ENCODE results near the gene NCAPG2. TPM values are rescaled to one million over a fixed set of nuclear protein-coding genes. Genes with fewer than 3 reads are reported as not detected.

Gene NCAPG2
- total and polyA plus RNA-seq, 2 of the 13 experiments (the other 11 are each of a cell fraction or from before 2014, with no cell fraction given), result 15.1 to 30.7 TPM

- no peak overlapping the region for H3K27ac ChIP-seq (ENCODE audit: extremely low read length, insufficient read depth, low read length)
- no peak overlapping the region for H3K4me2 ChIP-seq (ENCODE audit: low read depth, low read length)
- in situ Hi-C loops (cut with HindIII; ENCODE audit: extremely low pct_ligation_motif_present, low pct_unique_long_range_greater_than_20kb) (no loop called here), intact Hi-C loops (cut with micrococcal nuclease; ENCODE audit: unreplicated experiment) (no loop called here)
- H3K9ac ChIP-seq (ENCODE audit: insufficient read depth, low read depth, low read length), result no peak overlapping the region
- TF ChIP-seq SSRP1 (CRISPR knock-in tag; IDR thresholded peaks at IDR 0.05) (no peak), MTF1 (CRISPR knock-in tag; IDR thresholded peaks at IDR 0.05) (no peak), SP1 (IDR thresholded peaks at IDR 0.05) (no peak), SP1 (CRISPR knock-in tag; IDR thresholded peaks at IDR 0.05) (no peak), NFIC (IDR thresholded peaks at IDR 0.05; ENCODE audit: low read length) (no peak), ZNF761 (CRISPR knock-in tag; conservative IDR thresholded peaks at IDR 0.05) (no peak), CEBPG (CRISPR knock-in tag; IDR thresholded peaks at IDR 0.05) (no peak), EZH2 (conservative IDR thresholded peaks at IDR 0.05; ENCODE audit: low read depth, low read length) (no peak), ZNF33B (CRISPR knock-in tag; IDR thresholded peaks at IDR 0.05) (no peak)
- DNase-seq (ENCODE audit: low spot score) (no peak), FAIRE-seq (no peak), ATAC-seq (no peak)
- H3K4me1 ChIP-seq (ENCODE audit: insufficient read depth, low read length), result no peaks in the 10 kb centered on the region
- BruUV-seq (replicated peaks), result no TSS peak
- no peaks in the 10 kb centered on the region for H3K36me3 ChIP-seq (replicated peaks in 1 of 2; ENCODE audit: control insufficient read depth in 1 of 2, insufficient read depth in 2 of 2, low read length in 2 of 2)
- H2AFZ ChIP-seq (ENCODE audit: low read length), result no peak overlapping the region
- 98% methylated on average over 2 of the region's 2 CpGs for WGBS (ENCODE audit: low lambda C conversion rate)
- no peaks in the 10 kb centered on the region for H3K9me3 ChIP-seq (ENCODE audit: low read length)
- H3K27me3 ChIP-seq (ENCODE audit: control insufficient read depth in 1 of 2, insufficient read depth in 2 of 2, low read length in 2 of 2), result no peaks in the 10 kb centered on the region
- H4K20me1 ChIP-seq (ENCODE audit: insufficient read depth, low read length), result no peaks in the 10 kb centered on the region
- ChIA-PET CTCF (ENCODE audit: low intra/inter-chr PET ratio, low total read pairs) (no interaction called here), POLR2A (no interaction called here)
- H3K4me3 ChIP-seq (replicated peaks in 1 of 3; ENCODE audit: insufficient read depth in 1 of 3, low read depth in 2 of 3, low read length in 3 of 3), result no peak overlapping the region
- no peaks in the 10 kb centered on the region for H3K79me2 ChIP-seq (ENCODE audit: insufficient read depth, low read length)
Measured at GRCh38 chr7:158616050-158616449, 88.6 kb downstream of the NCAPG2 start.

DNA sequence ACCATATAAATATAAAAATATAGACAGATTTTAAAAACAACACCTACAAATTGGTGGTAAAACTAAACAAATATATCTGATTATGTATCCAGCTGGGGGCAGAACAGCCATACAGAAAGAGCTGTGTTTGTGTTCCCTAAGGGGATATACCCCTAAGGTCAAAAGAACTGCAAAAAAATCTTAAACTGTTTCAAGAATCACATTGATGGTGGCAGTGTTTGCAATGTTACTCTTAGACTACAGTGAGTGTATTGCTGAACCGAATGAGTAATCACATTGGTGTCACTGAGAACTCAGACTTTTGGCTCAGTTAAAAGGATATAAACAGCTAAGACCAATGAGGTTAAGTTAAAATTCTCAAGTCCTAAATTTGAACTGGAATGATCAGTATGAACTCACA, 89.9 kb downstream of the NCAPG2 start:
- 88% methylated on average over 1 of the region's 1 CpG for WGBS (ENCODE audit: low lambda C conversion rate)
- no peak overlapping the region for H3K9ac ChIP-seq (ENCODE audit: insufficient read depth, low read depth, low read length)
- in situ Hi-C loops (cut with HindIII; ENCODE audit: extremely low pct_ligation_motif_present, low pct_unique_long_range_greater_than_20kb), result no loop called here
- intact Hi-C loops (cut with micrococcal nuclease; ENCODE audit: unreplicated experiment), result no loop called here
- FAIRE-seq, result no peak
- no peaks in the 10 kb centered on the region for H3K4me1 ChIP-seq (ENCODE audit: insufficient read depth, low read length)
- H3K27ac ChIP-seq (ENCODE audit: extremely low read length, insufficient read depth, low read length), result no peak overlapping the region
- no peaks in the 10 kb centered on the region for H3K36me3 ChIP-seq (replicated peaks in 1 of 2; ENCODE audit: control insufficient read depth in 1 of 2, insufficient read depth in 2 of 2, low read length in 2 of 2)
- H3K4me3 ChIP-seq (replicated peaks in 1 of 3; ENCODE audit: insufficient read depth in 1 of 3, low read depth in 2 of 3, low read length in 3 of 3), result no peak overlapping the region
- no peaks in the 10 kb centered on the region for H4K20me1 ChIP-seq (ENCODE audit: insufficient read depth, low read length)
- no peaks in the 10 kb centered on the region for H3K27me3 ChIP-seq (ENCODE audit: control insufficient read depth in 1 of 2, insufficient read depth in 2 of 2, low read length in 2 of 2)
- ChIA-PET POLR2A (no interaction called here), CTCF (ENCODE audit: low intra/inter-chr PET ratio, low total read pairs) (no interaction called here)
- no peak overlapping the region for H2AFZ ChIP-seq (ENCODE audit: low read length)
- BruUV-seq (replicated peaks), result no TSS peak
- H3K79me2 ChIP-seq (ENCODE audit: insufficient read depth, low read length), result no peaks in the 10 kb centered on the region
- no peak for DNase-seq (ENCODE audit: low spot score)
- ATAC-seq, result no peak
- H3K4me2 ChIP-seq (ENCODE audit: low read depth, low read length), result no peak overlapping the region
- H3K9me3 ChIP-seq (ENCODE audit: low read length), result no peaks in the 10 kb centered on the region
- TF ChIP-seq EED (CRISPR knock-in tag; IDR thresholded peaks at IDR 0.05) (no peak), IRF1 (CRISPR knock-in tag; IDR thresholded peaks at IDR 0.05; ENCODE audit: low read depth) (no peak), ZNF296 (CRISPR knock-in tag; conservative IDR thresholded peaks at IDR 0.05) (no peak), SALL1 (CRISPR knock-in tag; IDR thresholded peaks at IDR 0.05) (no peak), DDIT3 (CRISPR knock-in tag; IDR thresholded peaks at IDR 0.05) (no peak), TAF1 (CRISPR knock-in tag; IDR thresholded peaks at IDR 0.05) (no peak), KLF12 (CRISPR knock-in tag; IDR thresholded peaks at IDR 0.05; ENCODE audit: borderline replicate concordance) (no peak), TOE1 (CRISPR knock-in tag; IDR thresholded peaks at IDR 0.05) (no peak), HES4 (CRISPR knock-in tag; IDR thresholded peaks at IDR 0.05; ENCODE audit: borderline replicate concordance) (no peak), ZNF441 (CRISPR knock-in tag; IDR thresholded peaks at IDR 0.05; ENCODE audit: borderline replicate concordance) (no peak)
- TF ChIP-seq, protein P1, sequence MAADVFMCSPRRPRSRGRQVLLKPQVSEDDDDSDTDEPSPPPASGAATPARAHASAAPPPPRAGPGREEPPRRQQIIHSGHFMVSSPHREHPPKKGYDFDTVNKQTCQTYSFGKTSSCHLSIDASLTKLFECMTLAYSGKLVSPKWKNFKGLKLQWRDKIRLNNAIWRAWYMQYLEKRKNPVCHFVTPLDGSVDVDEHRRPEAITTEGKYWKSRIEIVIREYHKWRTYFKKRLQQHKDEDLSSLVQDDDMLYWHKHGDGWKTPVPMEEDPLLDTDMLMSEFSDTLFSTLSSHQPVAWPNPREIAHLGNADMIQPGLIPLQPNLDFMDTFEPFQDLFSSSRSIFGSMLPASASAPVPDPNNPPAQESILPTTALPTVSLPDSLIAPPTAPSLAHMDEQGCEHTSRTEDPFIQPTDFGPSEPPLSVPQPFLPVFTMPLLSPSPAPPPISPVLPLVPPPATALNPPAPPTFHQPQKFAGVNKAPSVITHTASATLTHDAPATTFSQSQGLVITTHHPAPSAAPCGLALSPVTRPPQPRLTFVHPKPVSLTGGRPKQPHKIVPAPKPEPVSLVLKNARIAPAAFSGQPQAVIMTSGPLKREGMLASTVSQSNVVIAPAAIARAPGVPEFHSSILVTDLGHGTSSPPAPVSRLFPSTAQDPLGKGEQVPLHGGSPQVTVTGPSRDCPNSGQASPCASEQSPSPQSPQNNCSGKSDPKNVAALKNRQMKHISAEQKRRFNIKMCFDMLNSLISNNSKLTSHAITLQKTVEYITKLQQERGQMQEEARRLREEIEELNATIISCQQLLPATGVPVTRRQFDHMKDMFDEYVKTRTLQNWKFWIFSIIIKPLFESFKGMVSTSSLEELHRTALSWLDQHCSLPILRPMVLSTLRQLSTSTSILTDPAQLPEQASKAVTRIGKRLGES (CRISPR knock-in tag; IDR thresholded peaks at IDR 0.05; ENCODE audit: borderline replicate concordance), result no peak

All from HepG2 (cell line).